Fibroblast of gingiva (primary cell): ENCODE data around the gene TAF9B.
"Not testable (repeated sequence)": the region's sequence is repeated elsewhere in the genome, so short reads cannot be mapped to it uniquely, and the experiment has no call there.

ENCODE experiments used
- DNase-seq: peaks from one replicate; pipeline ENCODE4 v3.0.0-alpha.2; 2011; ENCODE audit warnings: low read depth

The TAF9B gene

GRCh38 chrX:78116365-78116764, 23.1 kb downstream of the TAF9B start:
- no peak for DNase-seq

- no peak for DNase-seq
Measured at GRCh38 chrX:78111140-78111931, 28.1 kb downstream of the TAF9B start.

- no peak for DNase-seq
Measured at GRCh38 chrX:78109458-78109857, 30.0 kb downstream of the TAF9B start.

- no peak for DNase-seq
Measured at GRCh38 chrX:78106651-78106986, 32.8 kb downstream of the TAF9B start.

GRCh38 chrX:78105944-78106650, 33.4 kb downstream of the TAF9B start:
- DNase-seq: no peak

- peak; percentile 69 for DNase-seq
Measured at GRCh38 chrX:78104447-78105176, 34.8 kb downstream of the TAF9B start.

GRCh38 chrX:78103623-78104446, 35.6 kb downstream of the TAF9B start, which contains the start of gene PGK1:
PGK1 (plus strand) TSS chrX:78104248; CDS start chrX:78104341, 93 bp downstream.
- DNase-seq: peak; percentile 98

GRCh38 chrX:78103001-78103622, 36.3 kb downstream of the TAF9B start:
- no peak for DNase-seq

GRCh38 chrX:78102091-78102490, 37.4 kb downstream of the TAF9B start:
- no peak for DNase-seq

- no peak for DNase-seq
Measured at GRCh38 chrX:78098108-78098507, 41.3 kb downstream of the TAF9B start.

GRCh38 chrX:78092296-78092695, 47.2 kb downstream of the TAF9B start:
- peak; percentile 46 for DNase-seq

- not testable (repeated sequence) for DNase-seq
Measured at GRCh38 chrX:78081413-78081812, 58.0 kb downstream of the TAF9B start.
